ENCODE data around the gene CNPY3.

CNPY3 gene

GRCh38 chr6:42984924-42985475 lies 55.7 kb downstream of the CNPY3 start:
- DNase-seq, result no peak

- DNase-seq, result no peak
These were observed 58.5 kb downstream of the CNPY3 start for GRCh38 chr6:42987533-42988451.

- DNase-seq, result no peak
These were observed 59.3 kb downstream of the CNPY3 start for GRCh38 chr6:42988486-42989020.

Measured in HCEC 1CT (cell line).